Lower lobe of right lung (tissue), 2 donors: ENCODE results near the gene UNKL. TPM values are rescaled to one million over a fixed set of nuclear protein-coding genes. Genes with fewer than 3 reads are reported as not detected.

Source experiments
- ATAC-seq, 2 donors: fragments of 200-7000 bp; cut with Tn5 transposase; one replicate each; pipeline ENCODE4 v1.9.1; 2020 to 2022; ENCODE audit warnings: mild to moderate bottlenecking in 2 of 2, moderate library complexity in 2 of 2
- DNase-seq: peaks from one replicate; pipeline ENCODE4 v3.0.0-alpha.2; 2020
- H3K27ac ChIP-seq: fragments of 200-600 bp; one replicate; pipeline ENCODE4 v1.8.0; 2022
- H3K27me3 ChIP-seq: fragments of 200-600 bp; one replicate; pipeline ENCODE4 v1.8.0; 2022; ENCODE audit warnings: low read depth
- H3K36me3 ChIP-seq: fragments of 200-600 bp; one replicate; pipeline ENCODE4 v1.8.0; 2022; ENCODE audit warnings: mild to moderate bottlenecking
- H3K4me1 ChIP-seq: fragments of 200-600 bp; one replicate; pipeline ENCODE4 v1.8.0; 2022
- H3K4me3 ChIP-seq: fragments of 200-600 bp; one replicate; pipeline ENCODE4 v1.8.0; 2022; ENCODE audit warnings: mild to moderate bottlenecking
- H3K9me3 ChIP-seq: fragments of 200-600 bp; one replicate; pipeline ENCODE4 v1.8.0; 2022
- CTCF ChIP-seq: fragments of 200-600 bp; IDR thresholded peaks from one replicate; pipeline ENCODE4 v1.8.0; 2022; ENCODE audit warnings: antibody characterized with exemption, mild to moderate bottlenecking
- intact Hi-C: fragments of 100-400 bp; cut with DNase I; formaldehyde crosslinking; loops from one replicate; pipeline ENCODE4 v1.11.0; 2022
- total RNA-seq: library from RNA; stranded (reverse); fragmentation: NEBNext Ultra II Directional; extraction: Animal tissue kit (Norgen Biotek cat#: 25700); gene quantifications from one replicate; pipeline ENCODE4 v1.2.1, GENCODE V29; 2021
- donor health status: DM: no; HTN: yes; CAD: no; lungs with severe emphysema.

The UNKL gene
- total RNA-seq, 1 donor from 2014 or later = 23.1 TPM

- Histone ChIP-seq H3K4me3 (no peak within 1 kb of the TSS), H3K36me3 (no peaks in the 10 kb centered on the region), H3K27me3 (peaks cover 17% of the 10 kb centered on the region), H3K27ac (no peak within 1 kb of the TSS), H3K9me3 (no peaks in the 10 kb centered on the region), H3K4me1 (no peaks in the 10 kb centered on the region)
- no peak for TF ChIP-seq CTCF
- ATAC-seq (no peak), DNase-seq (no peak)
- intact Hi-C loops = no loop called here
These were observed 16.4 kb upstream of the UNKL start, which contains the start of gene PERCC1 for GRCh38 chr16:1430759-1431496. Gene PERCC1 (plus strand): TSS chr16:1431078. CDS start chr16:1432594, 1,516 bp downstream.

- TF ChIP-seq CTCF = no peak
- no peaks in the 10 kb centered on the region for H3K9me3 ChIP-seq
- no peaks in the 10 kb centered on the region for H3K4me1 ChIP-seq
- DNase-seq (no peak), ATAC-seq (no peak)
- H3K4me3 ChIP-seq = no peak overlapping the region
- peaks cover 17% of the 10 kb centered on the region for H3K27me3 ChIP-seq
- H3K36me3 ChIP-seq = no peaks in the 10 kb centered on the region
- intact Hi-C loops = no loop called here
- H3K27ac ChIP-seq = no peak overlapping the region
These were observed 15.8 kb upstream of the UNKL start for GRCh38 chr16:1430214-1430758.

GRCh38 chr16:1429631-1430030, 15.1 kb upstream of the UNKL start:
- no peak for ATAC-seq
- TF ChIP-seq CTCF = no peak
- Histone ChIP-seq H3K4me3 (no peak overlapping the region), H3K27ac (no peak overlapping the region), H3K4me1 (no peaks in the 10 kb centered on the region), H3K27me3 (peaks cover 17% of the 10 kb centered on the region), H3K36me3 (no peaks in the 10 kb centered on the region), H3K9me3 (no peaks in the 10 kb centered on the region)
- intact Hi-C loops = no loop called here
- no peak for DNase-seq

GRCh38 chr16:1429012-1429411, 14.5 kb upstream of the UNKL start:
- ATAC-seq (no peak), DNase-seq (no peak)
- Histone ChIP-seq H3K4me1 (no peaks in the 10 kb centered on the region), H3K27me3 (peaks cover 14% of the 10 kb centered on the region), H3K27ac (no peak overlapping the region), H3K4me3 (no peak overlapping the region), H3K9me3 (no peaks in the 10 kb centered on the region), H3K36me3 (no peaks in the 10 kb centered on the region)
- no peak for TF ChIP-seq CTCF
- intact Hi-C loops = no loop called here

GRCh38 chr16:1428511-1428910, 14.0 kb upstream of the UNKL start:
- no peak for DNase-seq
- Histone ChIP-seq H3K9me3 (no peaks in the 10 kb centered on the region), H3K4me1 (no peaks in the 10 kb centered on the region), H3K4me3 (peak overlapping the region; percentile 19), H3K27me3 (peaks cover 9% of the 10 kb centered on the region), H3K36me3 (no peaks in the 10 kb centered on the region), H3K27ac (no peak overlapping the region)
- TF ChIP-seq CTCF = peak; percentile 47
- intact Hi-C loops = no loop called here
- peak; percentile 31 to 38 for ATAC-seq
